AG08396 (cell line): ENCODE data around the gene ZNF175.

Experiments
- DNase-seq: peaks from one replicate; pipeline ENCODE4 v3.0.0; 2012; ENCODE audit warnings: low spot score, mixed read lengths

Gene ZNF175

GRCh38 chr19:51570962-51571575 lies at the start of gene ZNF175:
TSS of gene ZNF175 (plus strand) at chr19:51571283. CDS start at chr19:51573330, 2,047 bp downstream.
- peak; percentile 90 for DNase-seq

GRCh38 chr19:51521357-51521756 lies 49.7 kb upstream of the ZNF175 start:
- DNase-seq: no peak

DNA sequence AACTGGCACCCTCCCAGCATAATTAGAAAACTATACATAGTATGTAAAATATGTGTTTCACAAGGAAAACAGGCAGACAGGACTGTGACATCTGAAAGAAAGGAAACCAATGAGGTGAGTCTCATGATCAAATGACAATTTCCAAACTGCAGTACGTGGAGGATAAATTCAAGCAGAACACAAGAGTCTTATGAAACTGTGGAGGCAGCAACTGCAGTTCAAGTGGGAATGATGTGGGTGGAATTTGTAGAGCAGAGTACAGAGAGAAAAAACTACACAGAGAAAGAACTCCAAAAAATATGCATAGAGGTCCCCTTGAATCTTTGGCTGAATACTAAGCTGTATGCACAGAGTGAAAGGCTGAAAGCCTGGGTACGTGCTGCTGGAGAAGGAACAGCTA lies 49.3 kb upstream of the ZNF175 start:
- DNase-seq: no peak

- no peak for DNase-seq
Measured at GRCh38 chr19:51524666-51525264, 46.3 kb upstream of the ZNF175 start.

GRCh38 chr19:51525651-51526050 lies 45.4 kb upstream of the ZNF175 start:
- DNase-seq: no peak

DNA sequence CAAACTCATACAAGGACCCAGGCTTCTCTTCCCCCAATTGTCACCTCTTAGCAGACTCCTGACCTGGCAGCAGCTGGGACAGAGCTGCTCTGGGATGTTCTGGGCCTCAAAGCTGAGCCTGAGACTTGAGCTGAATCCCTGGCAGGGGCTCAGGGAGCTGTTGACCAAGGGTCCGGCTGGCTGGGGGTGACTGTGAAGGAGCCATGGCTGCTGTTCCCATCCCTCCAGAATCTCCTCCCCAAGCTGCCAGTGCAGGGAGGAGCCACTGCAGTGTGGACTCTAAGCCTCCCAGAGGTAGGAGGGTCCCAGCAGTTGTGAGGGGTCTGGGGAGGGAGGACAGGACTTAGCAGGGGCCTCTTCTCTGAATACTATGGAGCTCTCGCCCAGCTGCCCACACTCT lies 41.8 kb upstream of the ZNF175 start:
- DNase-seq: no peak

DNA sequence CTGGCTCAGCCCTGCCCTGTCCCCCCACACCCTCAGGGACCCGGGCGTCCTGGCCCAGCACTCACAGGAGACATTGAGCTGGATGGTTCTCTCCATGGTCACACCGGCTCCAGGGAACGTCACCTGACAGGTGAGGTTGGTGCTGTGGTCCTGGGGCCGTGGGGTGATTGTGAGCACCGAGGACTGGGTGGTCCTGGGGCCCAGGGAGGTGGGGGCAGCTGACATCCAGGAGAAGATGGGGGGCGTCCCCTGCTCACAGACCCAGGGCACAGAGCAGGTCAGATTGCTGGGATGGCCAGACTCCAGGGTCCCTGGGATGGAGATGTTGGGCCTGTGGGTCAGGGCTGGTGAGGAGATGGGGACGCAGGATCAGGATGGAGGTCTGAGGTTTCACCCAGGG lies 40.5 kb upstream of the ZNF175 start:
- no peak for DNase-seq

GRCh38 chr19:51531349-51532315 lies 39.5 kb upstream of the ZNF175 start, which contains the start of gene SIGLEC6:
TSS of gene SIGLEC6 (minus strand) at chr19:51531670. CDS start at chr19:51531648, 22 bp downstream.
- DNase-seq: no peak

DNA sequence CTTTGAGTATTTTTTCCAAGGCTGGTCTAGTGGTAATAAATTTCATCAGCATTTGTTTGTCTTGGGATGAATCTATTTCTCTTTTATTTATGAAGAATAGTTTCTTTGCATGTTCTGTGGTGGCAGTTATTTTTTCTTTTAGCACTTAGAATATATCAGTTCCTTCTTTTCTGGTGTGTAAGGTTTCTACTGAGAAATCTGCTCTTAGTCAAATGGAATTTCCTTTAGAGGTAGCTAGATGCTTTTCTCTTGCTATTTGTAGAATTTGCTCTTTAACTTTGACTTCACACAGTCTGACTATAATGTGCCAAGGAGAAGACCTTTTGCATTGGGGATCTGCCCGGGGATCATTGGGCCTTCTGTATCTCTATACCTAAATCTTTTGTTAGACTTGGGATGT lies 35.5 kb upstream of the ZNF175 start:
- DNase-seq: no peak

GRCh38 chr19:51539821-51540366 lies 31.2 kb upstream of the ZNF175 start:
- DNase-seq: no peak

DNA sequence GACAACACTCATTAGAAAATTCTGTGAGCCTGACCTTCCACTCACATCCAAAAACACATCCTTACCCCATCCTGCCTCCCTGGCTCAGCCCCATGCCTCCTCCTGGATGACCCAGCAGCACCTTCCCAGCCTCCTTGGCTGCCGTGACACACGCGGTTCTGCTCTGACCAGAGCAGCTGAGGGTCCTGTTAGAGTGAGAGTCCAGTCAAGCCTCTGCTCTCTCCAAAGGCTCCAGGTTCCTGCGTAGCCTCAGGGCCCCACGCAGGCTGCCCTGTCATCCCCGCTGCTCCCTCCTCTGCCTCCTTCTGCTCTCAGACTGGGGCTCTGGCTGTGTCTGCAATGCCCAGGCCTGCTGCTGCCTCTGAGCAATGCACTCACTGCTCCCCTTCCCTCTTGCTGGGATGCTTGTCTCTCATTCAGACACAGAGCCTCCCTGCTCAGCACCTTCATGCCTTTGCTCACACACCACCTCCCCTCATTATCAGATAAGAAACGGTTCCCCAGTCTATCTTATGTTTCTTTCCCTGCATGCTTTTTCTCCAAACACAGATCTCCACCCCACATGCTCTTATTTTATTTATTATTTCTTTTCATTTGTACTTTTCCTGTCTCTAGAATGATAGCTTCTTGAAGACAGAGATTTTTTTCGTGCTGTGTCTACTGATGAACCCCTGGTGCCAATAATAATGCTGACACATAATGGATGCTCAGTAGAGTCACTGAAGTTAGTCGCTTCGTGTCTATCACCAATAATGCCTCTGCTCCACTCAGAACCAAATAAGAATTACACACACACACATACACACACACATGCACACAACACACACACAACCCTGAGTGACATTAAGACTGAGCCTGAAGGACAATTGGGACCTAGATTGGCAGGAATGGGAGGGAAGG lies 29.4 kb upstream of the ZNF175 start:
- DNase-seq: no peak

- no peak for DNase-seq
Measured at GRCh38 chr19:51542699-51543098, 28.4 kb upstream of the ZNF175 start.

- no peak for DNase-seq
Measured at GRCh38 chr19:51544038-51544437, 27.0 kb upstream of the ZNF175 start.

GRCh38 chr19:51546107-51546649 lies 24.9 kb upstream of the ZNF175 start:
- DNase-seq: no peak

GRCh38 chr19:51546650-51547396 lies 24.3 kb upstream of the ZNF175 start:
- DNase-seq: no peak

DNA sequence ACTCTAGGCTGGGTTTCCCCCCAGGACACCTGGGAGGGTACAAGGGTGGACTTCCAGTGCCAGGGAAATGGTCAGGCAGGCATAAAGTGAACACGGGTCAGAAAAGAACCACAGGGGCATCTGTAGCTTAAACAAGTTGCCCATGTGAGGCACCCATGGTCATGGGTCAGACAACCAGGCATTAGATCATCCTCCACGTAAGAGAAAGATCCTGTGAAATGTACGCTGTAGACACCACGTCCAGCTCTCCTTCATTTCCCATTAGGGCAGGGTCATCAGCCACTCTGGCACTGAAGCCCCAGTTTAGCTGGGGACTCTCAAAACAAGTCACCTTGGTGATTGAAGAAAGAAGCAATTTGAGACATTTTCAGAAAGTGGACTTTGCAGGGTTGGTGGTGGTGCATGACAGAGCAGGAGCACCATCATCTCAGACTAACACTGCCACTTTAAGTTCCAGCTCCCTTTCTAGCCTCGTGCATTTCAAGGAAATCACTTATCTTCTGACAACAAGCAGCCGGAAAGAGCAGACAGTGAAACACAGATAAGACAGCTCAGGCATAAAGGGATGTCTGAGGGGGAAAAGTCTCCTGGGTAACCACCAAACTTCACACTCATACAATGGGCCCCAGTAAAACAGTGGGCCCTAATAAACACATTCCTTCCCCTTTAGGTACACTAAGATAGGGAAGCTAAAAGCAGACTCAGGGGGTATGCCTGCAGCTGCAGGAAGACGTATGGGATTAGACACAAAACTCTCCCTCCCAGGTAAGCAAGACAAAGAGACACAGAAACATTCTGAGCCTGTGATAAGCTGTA lies 23.5 kb upstream of the ZNF175 start:
- DNase-seq: no peak

DNA sequence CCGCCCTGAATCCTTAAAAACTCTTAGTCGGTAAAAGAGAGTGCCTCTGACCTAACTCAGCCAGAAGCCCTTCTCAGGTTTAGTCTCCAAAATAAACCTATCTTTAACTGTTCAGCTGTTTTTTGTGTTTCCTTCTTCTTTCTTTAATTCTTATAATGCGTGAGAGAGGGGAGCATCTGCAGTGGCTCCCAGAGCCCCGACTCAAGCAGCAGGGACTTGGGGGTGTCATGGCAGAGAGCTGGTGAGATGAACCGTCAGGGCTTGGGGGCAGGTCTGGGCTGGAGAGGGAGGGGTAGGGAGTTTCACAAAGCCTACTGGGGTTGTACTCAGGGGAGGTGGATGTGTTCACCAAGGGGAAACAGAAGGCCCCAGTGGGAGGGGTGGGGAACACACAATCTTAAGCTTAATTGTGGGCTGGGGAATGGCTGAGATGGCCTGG lies 22.9 kb upstream of the ZNF175 start:
- DNase-seq: no peak

DNA sequence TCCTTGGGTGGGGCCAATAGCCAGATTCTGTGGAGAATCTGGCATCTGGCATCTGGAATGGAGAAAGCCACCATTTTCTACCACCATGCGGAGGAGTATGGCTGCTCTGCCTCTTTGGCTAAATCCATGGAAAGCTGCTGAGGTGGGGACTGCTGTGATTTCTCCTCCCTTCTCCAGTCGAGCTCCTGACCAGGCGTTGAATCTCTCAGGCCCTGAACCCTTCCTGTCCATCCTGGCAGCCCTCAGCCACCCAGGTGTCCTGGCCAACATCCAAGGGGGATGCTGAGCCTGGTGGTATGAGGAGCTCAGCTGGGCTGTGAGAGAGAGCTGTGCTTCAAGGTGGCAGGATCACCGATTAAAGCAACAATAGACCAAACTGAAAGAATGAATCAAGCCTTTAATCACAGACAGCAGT lies 22.2 kb upstream of the ZNF175 start:
- no peak for DNase-seq

DNA sequence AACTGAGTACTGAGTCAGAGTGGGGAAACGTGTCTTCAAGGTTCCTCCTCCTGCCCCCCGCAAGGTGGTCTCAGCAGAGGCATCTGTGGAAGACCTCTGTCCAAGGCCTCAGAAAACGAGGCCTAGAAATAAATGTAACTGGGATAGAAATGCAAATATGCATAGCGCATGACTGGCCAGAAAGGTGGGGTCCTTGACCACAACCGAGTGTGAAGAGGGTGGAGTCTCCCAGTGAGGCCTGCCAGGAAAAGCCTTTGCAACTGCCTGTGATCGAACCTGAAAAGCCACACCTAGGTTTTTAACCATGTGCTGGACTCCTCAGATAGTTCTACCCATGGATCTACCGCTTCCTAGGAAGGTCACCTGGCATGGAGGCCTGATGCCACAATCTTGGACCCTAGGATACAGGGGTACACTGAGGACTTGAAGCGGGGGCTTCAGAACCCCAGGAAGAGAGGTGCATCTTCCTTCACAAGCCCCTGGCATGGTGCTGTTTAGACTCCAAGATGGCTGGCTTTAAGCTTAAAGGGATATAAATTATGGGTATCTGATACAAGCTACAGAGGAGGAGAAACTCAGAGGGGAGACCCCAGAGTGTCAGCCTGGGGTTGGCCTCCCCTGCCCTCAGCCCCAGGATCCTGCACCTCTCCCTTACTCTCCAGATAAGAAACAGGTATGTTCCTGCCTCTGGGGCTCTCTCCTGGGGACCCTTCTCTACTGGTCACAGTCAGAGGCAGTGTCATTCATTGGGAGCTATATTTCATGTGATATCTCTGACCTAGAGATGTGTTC lies 21.4 kb upstream of the ZNF175 start:
- no peak for DNase-seq
